Right kidney (tissue), 1 donor: Measurements from ENCODE around the gene SLC27A3.
A peak's percentile ranks its signal among the peaks of the same experiment; 100 is the strongest.
"Not testable (repeated sequence)": the region's sequence is repeated elsewhere in the genome, so short reads cannot be mapped to it uniquely, and the experiment has no call there.

ENCODE experiments used
- DNase-seq: peaks from one replicate; pipeline ENCODE4 v3.0.0-alpha.2; 2016

The SLC27A3 gene

GRCh38 chr1:153779781-153780541 is 4.8 kb downstream of the SLC27A3 start:
- DNase-seq, result no peak

GRCh38 chr1:153780551-153780950 is 5.3 kb downstream of the SLC27A3 start:
- no peak for DNase-seq

GRCh38 chr1:153782648-153783047 is 7.4 kb downstream of the SLC27A3 start:
- not testable (repeated sequence) for DNase-seq

GRCh38 chr1:153783233-153784190 is 8.3 kb downstream of the SLC27A3 start:
- peak; percentile 99 for DNase-seq

- DNase-seq, result no peak
Measured at GRCh38 chr1:153786038-153786790, 11.0 kb downstream of the SLC27A3 start.

GRCh38 chr1:153789478-153790034 is 14.3 kb downstream of the SLC27A3 start:
- DNase-seq, result peak; percentile 46

- DNase-seq, result peak; percentile 71
Measured at GRCh38 chr1:153790313-153790965, 15.2 kb downstream of the SLC27A3 start.

GRCh38 chr1:153790966-153791647 is 15.9 kb downstream of the SLC27A3 start:
- DNase-seq, result no peak

- no peak for DNase-seq
Measured at GRCh38 chr1:153791648-153792253, 16.5 kb downstream of the SLC27A3 start.

GRCh38 chr1:153792631-153793041 is 17.4 kb downstream of the SLC27A3 start:
- DNase-seq, result no peak

GRCh38 chr1:153793261-153793972 is 18.2 kb downstream of the SLC27A3 start:
- no peak for DNase-seq

GRCh38 chr1:153793973-153794615 is 18.9 kb downstream of the SLC27A3 start:
- DNase-seq, result no peak

- DNase-seq, result no peak
Measured at GRCh38 chr1:153794624-153795329, 19.6 kb downstream of the SLC27A3 start.

- DNase-seq, result no peak
Measured at GRCh38 chr1:153795330-153795837, 20.2 kb downstream of the SLC27A3 start.

- DNase-seq, result no peak
Measured at GRCh38 chr1:153795934-153796785, 21.0 kb downstream of the SLC27A3 start.

GRCh38 chr1:153796786-153797659 is 21.8 kb downstream of the SLC27A3 start:
- peak; percentile 53 for DNase-seq

- DNase-seq, result no peak
Measured at GRCh38 chr1:153798468-153798780, 23.2 kb downstream of the SLC27A3 start.
